BE2C (cell line): ENCODE results near the gene RNF2.

Source experiments
- DNase-seq: peaks from one replicate; pipeline ENCODE4 v3.0.0-alpha.2; 2020
- H3K27me3 ChIP-seq: fragments of 250-450 bp; sonication (Bioruptor Pico); 2 replicates; pipeline ENCODE4 v1.5.1; 2020; ENCODE audit warnings: mild to moderate bottlenecking
- H3K36me3 ChIP-seq: fragments of 250-450 bp; sonication (Bioruptor Pico); 2 replicates; pipeline ENCODE4 v1.5.1; 2020; ENCODE audit warnings: mild to moderate bottlenecking
- H3K4me1 ChIP-seq: fragments of 250-450 bp; sonication (Bioruptor Pico); 2 replicates; pipeline ENCODE4 v1.5.1; 2020
- H3K4me3 ChIP-seq: 2 replicates; pipeline ENCODE4 v1.5.1; 2011; ENCODE audit warnings: low read depth, low read length
- H3K9me3 ChIP-seq: fragments of 250-450 bp; sonication (Bioruptor Pico); 2 replicates; pipeline ENCODE4 v1.5.1; 2020
- CTCF ChIP-seq: IDR thresholded peaks from 2 replicates; pipeline ENCODE4 v1.5.1; 2012; ENCODE audit warnings: mild to moderate bottlenecking, low read depth, low read length

The RNF2 gene

GRCh38 chr1:185132534-185132933, 87.2 kb downstream of the RNF2 start:
- Histone ChIP-seq H3K36me3 (no peaks in the 10 kb centered on the region; the same call in 1 of the 2 replicates), H3K27me3 (no peaks in the 10 kb centered on the region), H3K4me3 (no peak overlapping the region), H3K9me3 (no peaks in the 10 kb centered on the region), H3K4me1 (no peaks in the 10 kb centered on the region)
- no peak for TF ChIP-seq CTCF
- DNase-seq: no peak

GRCh38 chr1:185137896-185138545, 92.7 kb downstream of the RNF2 start:
- no peak for DNase-seq
- no peaks in the 10 kb centered on the region for H3K36me3 ChIP-seq
- TF ChIP-seq CTCF: no peak
- H3K27me3 ChIP-seq: no peaks in the 10 kb centered on the region
- no peak overlapping the region for H3K4me3 ChIP-seq
- no peaks in the 10 kb centered on the region for H3K4me1 ChIP-seq
- no peaks in the 10 kb centered on the region for H3K9me3 ChIP-seq

- no peak for DNase-seq
- no peaks in the 10 kb centered on the region for H3K27me3 ChIP-seq
- no peak for TF ChIP-seq CTCF
- H3K4me3 ChIP-seq: no peak overlapping the region
- no peaks in the 10 kb centered on the region for H3K36me3 ChIP-seq
- H3K9me3 ChIP-seq: no peaks in the 10 kb centered on the region
- H3K4me1 ChIP-seq: no peaks in the 10 kb centered on the region
These were observed 93.9 kb downstream of the RNF2 start for GRCh38 chr1:185139246-185139645.

DNA sequence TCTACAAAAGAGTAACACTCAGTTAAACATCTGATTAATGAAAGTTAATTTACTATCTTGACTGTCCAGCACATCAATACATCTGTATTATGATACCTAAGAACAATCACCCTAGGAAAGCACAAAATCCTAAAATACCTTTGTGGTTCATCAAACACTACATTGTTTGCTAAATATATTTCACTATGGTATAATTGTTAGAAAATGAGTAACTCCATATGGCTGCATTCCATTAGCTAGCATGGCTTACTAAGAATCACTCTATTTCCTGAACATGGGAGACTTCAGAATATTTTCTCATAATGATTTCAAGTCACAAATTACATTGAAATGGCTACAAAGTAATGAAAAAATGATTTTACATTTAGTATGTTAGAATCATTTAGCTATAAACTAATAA, 98.9 kb downstream of the RNF2 start:
- Histone ChIP-seq H3K4me3 (no peak overlapping the region), H3K9me3 (no peaks in the 10 kb centered on the region), H3K4me1 (no peaks in the 10 kb centered on the region), H3K27me3 (no peaks in the 10 kb centered on the region), H3K36me3 (no peaks in the 10 kb centered on the region)
- no peak for DNase-seq
- no peak for TF ChIP-seq CTCF

GRCh38 chr1:185151215-185151614, 105.9 kb downstream of the RNF2 start:
- H3K4me3 ChIP-seq: no peak overlapping the region
- no peaks in the 10 kb centered on the region for H3K36me3 ChIP-seq

More at GRCh38 chr1:185151215-185151614, 105.9 kb downstream of the RNF2 start:
- Histone ChIP-seq H3K27me3 (no peaks in the 10 kb centered on the region), H3K4me1 (no peaks in the 10 kb centered on the region), H3K9me3 (no peaks in the 10 kb centered on the region)
- no peak for DNase-seq
- TF ChIP-seq CTCF: no peak
